HG03064 (cell line): ENCODE measurements around the gene CLIP4.

Experiments used
- ATAC-seq: cut with Tn5 transposase; IDR thresholded peaks from one replicate; pipeline ENCODE4 v1.9.1; 2021; ENCODE audit warnings: low read depth; ENCODE audit not compliant: unreplicated experiment

The CLIP4 gene

GRCh38 chr2:29124504-29124903 is 9.3 kb downstream of the CLIP4 start:
- no peak for ATAC-seq

GRCh38 chr2:29129586-29130281 is 14.5 kb downstream of the CLIP4 start:
- ATAC-seq = no peak

GRCh38 chr2:29130295-29130694 is 15.1 kb downstream of the CLIP4 start:
- ATAC-seq = no peak

GRCh38 chr2:29134933-29135332 is 19.7 kb downstream of the CLIP4 start:
- no peak for ATAC-seq

DNA sequence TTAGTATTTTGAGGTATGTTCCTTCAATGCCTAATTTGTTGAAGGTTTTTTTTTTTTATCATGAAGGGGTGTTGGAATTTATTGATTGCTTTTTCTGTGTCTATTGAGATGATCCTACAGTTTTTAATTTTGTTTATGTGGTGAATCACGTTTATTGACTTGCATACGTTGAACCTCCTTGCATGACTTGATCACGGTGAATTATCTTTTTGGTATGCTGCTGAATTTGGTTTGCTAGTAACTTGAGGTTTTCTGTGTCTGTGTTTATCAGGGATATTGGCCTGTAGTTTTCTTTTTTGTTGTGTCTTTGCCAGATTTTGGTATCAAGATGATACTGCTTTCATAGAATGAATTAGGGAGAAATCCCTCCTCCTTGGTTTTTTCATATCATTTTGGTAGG is 23.9 kb downstream of the CLIP4 start:
- no peak for ATAC-seq

DNA sequence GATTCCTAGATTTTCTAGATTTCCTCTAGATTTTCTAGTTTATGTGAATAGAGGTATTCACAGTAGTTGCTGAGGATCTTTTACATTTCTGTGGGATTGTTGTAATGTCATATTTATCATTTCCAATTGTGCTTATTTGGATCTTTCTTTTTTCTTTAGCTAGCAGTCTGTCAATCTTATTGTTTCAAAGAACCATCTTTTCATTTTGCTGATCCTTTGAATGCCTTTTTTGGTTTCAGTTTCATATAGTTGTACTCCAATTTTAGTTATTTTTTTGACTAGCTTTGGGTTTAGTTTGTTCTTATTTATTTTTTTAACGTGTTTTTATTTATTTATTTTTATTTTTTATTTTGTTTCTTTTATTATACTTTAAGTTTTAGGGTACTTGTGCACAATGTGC is 24.5 kb downstream of the CLIP4 start:
- no peak for ATAC-seq

- no peak for ATAC-seq
Measured at GRCh38 chr2:29143657-29144056, 28.4 kb downstream of the CLIP4 start.

- ATAC-seq = no peak
Measured at GRCh38 chr2:29146197-29146596, 31.0 kb downstream of the CLIP4 start.

- no peak for ATAC-seq
Measured at GRCh38 chr2:29147963-29148362, 32.7 kb downstream of the CLIP4 start.

DNA sequence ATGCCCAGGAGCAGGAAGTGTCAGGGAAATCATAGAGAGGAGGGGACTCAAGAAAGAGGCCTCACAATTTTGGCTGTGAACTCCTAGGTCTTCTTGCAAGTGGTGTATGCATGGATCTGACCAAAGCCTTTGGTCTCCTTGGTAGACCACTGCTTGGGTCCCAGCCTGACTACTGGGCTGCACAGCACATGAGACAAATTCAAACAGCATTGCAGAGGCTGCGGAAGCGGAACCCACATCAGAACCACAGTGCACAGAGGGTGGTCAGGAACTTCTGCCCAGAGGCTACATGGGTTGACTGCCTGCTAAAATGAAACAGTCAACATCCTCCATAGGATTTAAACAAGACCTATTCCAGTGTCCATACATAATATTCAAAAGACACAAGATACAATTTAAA is 39.4 kb downstream of the CLIP4 start:
- no peak for ATAC-seq

GRCh38 chr2:29155578-29155977 is 40.4 kb downstream of the CLIP4 start:
- ATAC-seq = no peak

DNA sequence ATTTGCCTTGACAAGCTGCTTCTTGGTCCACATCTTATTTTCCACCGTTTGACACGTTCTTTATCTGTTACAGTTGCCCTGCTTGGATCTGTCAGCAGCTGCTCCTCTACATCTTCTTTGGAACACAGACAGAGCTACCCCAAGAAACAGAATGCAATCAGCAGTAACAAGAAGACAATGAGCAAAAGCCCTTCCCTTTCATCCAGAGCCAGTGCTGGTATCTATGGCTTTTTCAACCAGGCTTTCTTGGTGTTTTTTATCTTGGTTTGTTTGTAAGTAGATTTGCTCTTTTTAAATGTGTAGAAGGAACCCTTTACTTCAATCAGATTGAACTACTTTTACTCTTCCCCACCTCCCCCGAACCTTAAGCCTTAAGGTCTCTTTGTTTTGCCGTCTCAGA is 41.9 kb downstream of the CLIP4 start:
- no peak for ATAC-seq

GRCh38 chr2:29159125-29159524 is 43.9 kb downstream of the CLIP4 start:
- ATAC-seq = no peak

GRCh38 chr2:29160184-29160583 is 45.0 kb downstream of the CLIP4 start:
- ATAC-seq = no peak

DNA sequence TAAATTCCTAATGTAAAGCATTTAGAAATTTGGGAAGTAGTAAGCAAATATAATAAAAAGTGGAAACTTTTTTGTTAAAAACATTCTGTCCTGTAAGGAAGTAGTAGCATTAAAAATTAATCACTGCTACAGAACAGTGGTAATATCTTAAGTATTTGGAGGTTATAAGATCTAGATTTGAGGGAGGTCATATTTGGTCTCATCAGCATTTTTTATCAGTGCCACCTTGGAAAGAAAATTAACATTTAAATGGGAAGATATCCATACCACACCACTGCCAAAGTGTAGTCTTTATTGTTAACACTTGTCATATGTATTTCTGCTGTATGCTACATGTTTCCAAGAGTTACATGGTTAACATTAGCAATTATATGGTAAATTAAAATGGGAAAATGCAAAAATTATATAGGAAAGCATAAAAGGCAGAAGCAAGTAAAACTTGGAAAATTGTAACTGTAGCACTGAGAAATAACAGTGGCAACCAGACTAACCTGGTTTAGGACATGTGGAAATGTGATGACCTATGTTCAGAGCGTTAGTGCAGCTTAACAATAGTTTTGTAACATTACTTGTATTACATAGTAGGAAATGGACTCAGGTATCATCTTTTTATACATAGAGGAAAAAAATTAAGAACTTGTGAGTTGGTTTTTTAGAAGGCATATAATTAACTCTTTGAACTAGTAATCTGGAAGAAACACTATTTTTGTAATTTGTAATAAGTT is 47.2 kb downstream of the CLIP4 start:
- ATAC-seq = no peak

DNA sequence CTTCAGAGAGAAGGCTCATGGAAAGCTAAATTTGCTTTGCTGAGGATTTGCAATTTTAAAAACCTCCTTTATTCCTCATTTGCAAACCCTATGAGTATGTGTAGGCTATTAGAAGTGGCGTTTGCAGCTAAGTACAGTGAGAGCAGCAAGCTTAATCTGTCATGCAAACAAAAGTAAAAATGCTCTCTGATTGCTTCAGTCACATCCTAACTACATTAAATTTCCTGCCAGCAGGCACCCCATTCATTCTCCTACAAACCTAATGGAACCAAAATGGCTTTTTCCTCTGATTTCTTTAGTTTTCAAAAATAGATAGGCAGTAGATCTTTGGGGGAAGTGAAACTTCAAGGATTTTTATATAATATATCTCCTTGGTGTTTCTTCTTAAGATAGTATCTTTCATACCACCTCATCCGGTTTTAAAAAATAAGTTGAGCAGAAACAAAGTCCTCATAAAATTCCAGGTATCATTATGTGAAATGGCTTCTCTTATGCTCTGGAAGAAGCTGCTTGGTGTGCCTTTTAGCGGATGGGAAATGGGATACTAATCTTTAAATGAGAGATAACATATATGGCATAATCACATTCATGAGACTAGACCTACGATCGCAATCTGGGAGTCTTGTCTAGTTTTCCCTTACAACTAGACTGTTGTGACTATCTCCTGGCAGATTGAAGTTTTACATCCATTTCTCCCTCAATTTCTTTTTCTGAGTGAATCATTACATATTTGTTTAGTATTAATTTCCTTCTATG is 49.1 kb downstream of the CLIP4 start:
- no peak for ATAC-seq

- ATAC-seq = no peak
Measured at GRCh38 chr2:29165362-29166241, 50.4 kb downstream of the CLIP4 start.

- no peak for ATAC-seq
Measured at GRCh38 chr2:29166242-29167039, 51.2 kb downstream of the CLIP4 start.

DNA sequence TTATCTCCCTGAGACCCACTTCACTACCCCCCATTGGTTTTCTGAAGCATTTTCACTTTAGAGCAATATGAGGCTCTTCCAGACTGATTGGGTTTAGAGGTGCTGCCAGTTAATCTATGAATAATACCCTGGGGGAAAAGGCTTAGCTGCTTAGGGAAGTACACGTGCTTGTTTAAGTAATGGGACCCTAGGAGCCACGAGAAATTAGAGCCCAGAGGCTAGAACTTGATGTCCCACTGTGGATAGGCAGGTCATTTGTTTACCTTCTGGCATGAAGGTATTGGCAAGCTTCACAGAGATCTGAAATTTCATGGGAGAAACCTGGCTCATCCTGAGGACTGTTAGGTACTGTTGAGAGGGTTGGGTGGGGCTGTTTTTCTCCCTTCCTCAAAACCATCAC is 59.7 kb downstream of the CLIP4 start:
- ATAC-seq = no peak

DNA sequence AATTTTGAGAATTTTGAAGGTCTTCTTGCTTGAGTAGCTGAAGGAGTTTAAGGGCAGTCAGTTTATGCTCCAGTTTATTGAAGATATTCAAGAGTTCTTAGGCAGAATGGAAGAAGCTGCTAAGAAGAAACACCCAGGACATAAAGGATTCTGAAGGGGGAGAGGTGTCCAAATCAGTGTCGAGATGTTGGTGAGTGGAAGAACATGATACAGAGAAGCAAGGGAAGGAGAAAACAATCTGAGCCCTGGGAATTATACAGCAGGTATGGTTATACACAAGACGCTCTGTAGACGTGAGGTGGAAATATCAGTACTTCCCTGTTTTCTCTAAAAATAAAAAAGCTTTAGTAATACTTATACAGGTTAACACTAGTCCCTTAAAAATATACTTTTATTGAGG is 60.1 kb downstream of the CLIP4 start:
- no peak for ATAC-seq
